ENCODE results near the gene ELAC1.

The ELAC1 gene

GRCh38 chr18:51021226-51021965 lies 53.6 kb downstream of the ELAC1 start:
- no peak for FAIRE-seq

GRCh38 chr18:51025512-51025911 lies 57.7 kb downstream of the ELAC1 start:
- no peak for FAIRE-seq

GRCh38 chr18:51028201-51028805 lies 60.5 kb downstream of the ELAC1 start:
- FAIRE-seq = no peak

GRCh38 chr18:51029378-51029693 lies 61.5 kb downstream of the ELAC1 start:
- FAIRE-seq = no peak

- FAIRE-seq = peak; percentile 55
Measured at GRCh38 chr18:51029694-51030536, 62.1 kb downstream of the ELAC1 start, which contains the start of gene SMAD4. TSS of gene SMAD4 (plus strand) at chr18:51030213. CDS start at chr18:51047047, 16,834 bp downstream.

- no peak for FAIRE-seq
Measured at GRCh38 chr18:51030537-51031258, 62.9 kb downstream of the ELAC1 start.

- no peak for FAIRE-seq
Measured at GRCh38 chr18:51032193-51032592, 64.4 kb downstream of the ELAC1 start.

GRCh38 chr18:51037230-51037629 lies 69.4 kb downstream of the ELAC1 start:
- FAIRE-seq = no peak

Measured in endometrium (tissue), 2 donors.